GM12878 (cell line): ENCODE results near the gene ASPG. TPM values are rescaled to one million over a fixed set of nuclear protein-coding genes. Genes with fewer than 3 reads are reported as not detected.

ENCODE experiments used
- ATAC-seq: fragments of 200-7000 bp; cut with Tn5 transposase; 3 replicates; pipeline ENCODE4 v1.9.1; 2020; ENCODE audit warnings: mild to moderate bottlenecking, moderate library complexity
- BruUV-seq: library from RNA; stranded (reverse); fragments of 400-500 nt; replicated peaks from 2 replicates; lab custom pipeline; 2021; lab: Mats Ljungman, UMichigan
- CTCF ChIA-PET: fragments of 300-600 bp; sonication (Branson Sonifier 250); formaldehyde crosslinking; extraction: SDS; loops from one replicate; lab custom pipeline; 2021; ENCODE audit warnings: inconsistent platforms; lab: Yijun Ruan, JAX
- POLR2A ChIA-PET: fragments of 350-600 bp; formaldehyde crosslinking; extraction: SDS; loops from one replicate; lab custom pipeline; 2021; ENCODE audit warnings: inconsistent platforms; lab: Charles Lee
- RAD21 ChIA-PET: fragments of 300-600 bp; sonication (Branson Sonifier 250); formaldehyde crosslinking; loops from one replicate; lab custom pipeline; 2023; ENCODE audit warnings: antibody characterized with exemption; ENCODE audit not compliant: unreplicated experiment; lab: Charles Lee
- SMC1A ChIA-PET: fragments of 300-600 bp; sonication (Branson Sonifier 250); formaldehyde crosslinking; loops from one replicate; lab custom pipeline; 2023; ENCODE audit not compliant: unreplicated experiment, uncharacterized antibody; lab: Charles Lee
- DNase-seq: peaks from one replicate; pipeline ENCODE4 v3.0.0-alpha.2; 2011; ENCODE audit warnings: low read depth, low spot score
- FAIRE-seq: peaks from 3 replicates; lab custom pipeline; 2011; peaks lifted over from hg19 to GRCh38; lab: Jason Lieb, UNC
- H2AFZ ChIP-seq: 2 replicates; pipeline ENCODE4 v1.6.0; 2011; ENCODE audit warnings: low read depth, low read length, control low read depth; ENCODE audit not compliant: control insufficient read depth
- H3K27ac ChIP-seq: 2 replicates; pipeline ENCODE4 v1.5.1; 2011; ENCODE audit warnings: control low read depth; ENCODE audit not compliant: control insufficient read depth, insufficient read depth
- H3K27me3 ChIP-seq, 2 experiments: replicated peaks in 1 of 2; 2 replicates each; pipeline versions ENCODE4 v1.6.0 to v1.6.1; 2011; ENCODE audit warnings: low read length in 1 of 2; ENCODE audit not compliant: control insufficient read depth in 2 of 2, insufficient read depth in 2 of 2
- H3K36me3 ChIP-seq, 2 experiments: 2 replicates each; pipeline ENCODE4 v1.5.1; 2011; ENCODE audit warnings: low read length in 1 of 2; ENCODE audit not compliant: control insufficient read depth in 2 of 2, insufficient read depth in 2 of 2
- H3K4me1 ChIP-seq: 2 replicates; pipeline ENCODE4 v1.6.1; 2011; ENCODE audit warnings: mild to moderate bottlenecking, low read length, moderate library complexity, mixed read lengths; ENCODE audit not compliant: control insufficient read depth, insufficient read depth
- H3K4me2 ChIP-seq: 2 replicates; pipeline ENCODE4 v1.6.0; 2011; ENCODE audit warnings: control low read depth; ENCODE audit not compliant: control insufficient read depth, insufficient read depth
- H3K4me3 ChIP-seq: fragments of 200-600 bp; sonication (generic); 2 replicates; pipeline ENCODE4 v1.5.1; 2016
- H3K79me2 ChIP-seq: 2 replicates; pipeline ENCODE4 v1.6.0; 2011; ENCODE audit warnings: low read length; ENCODE audit not compliant: control insufficient read depth, insufficient read depth
- H3K9ac ChIP-seq: 2 replicates; pipeline ENCODE4 v1.8.0; 2011; ENCODE audit warnings: low read length, control low read depth, mixed read lengths; ENCODE audit not compliant: control insufficient read depth, insufficient read depth
- H3K9me3 ChIP-seq: replicated peaks from 3 replicates; pipeline ENCODE4 v1.5.1; 2011; ENCODE audit warnings: mild to moderate bottlenecking, low read length; ENCODE audit not compliant: control insufficient read depth, insufficient read depth
- H4K20me1 ChIP-seq: 2 replicates; pipeline ENCODE4 v1.6.0; 2011; ENCODE audit not compliant: control insufficient read depth, insufficient read depth
- BMI1 ChIP-seq: fragments of 450-650 bp; IDR thresholded peaks from 2 replicates; pipeline ENCODE4 v1.6.1; 2016; ENCODE audit warnings: mild to moderate bottlenecking, moderate library complexity, borderline replicate concordance
- CBFB ChIP-seq: IDR thresholded peaks from 2 replicates; pipeline ENCODE4 v1.6.1; 2016; ENCODE audit warnings: antibody characterized with exemption, low read depth
- FOS ChIP-seq: IDR thresholded peaks from 3 replicates; pipeline ENCODE4 v1.6.1; 2011; ENCODE audit warnings: borderline replicate concordance; ENCODE audit not compliant: insufficient read length; ENCODE audit errors: extremely low read depth
- FOXM1 ChIP-seq: IDR thresholded peaks from 2 replicates; pipeline ENCODE4 v1.6.1; 2012; ENCODE audit warnings: low read depth, mild to moderate bottlenecking, inconsistent platforms, low read length, moderate library complexity
- HDAC6 ChIP-seq: fragments of 200-600 bp; sonication (generic); IDR thresholded peaks from one replicate; pipeline ENCODE4 v1.8.0; 2017; ENCODE audit warnings: antibody characterized with exemption; ENCODE audit not compliant: unreplicated experiment
- HDGF ChIP-seq: fragments of 450-650 bp; IDR thresholded peaks from 2 replicates; pipeline ENCODE4 v1.6.1; 2016; ENCODE audit warnings: antibody characterized with exemption
- IKZF1 ChIP-seq: fragments of 450-650 bp; conservative IDR thresholded peaks from 2 replicates; pipeline ENCODE4 v1.6.1; 2017; ENCODE audit warnings: antibody characterized with exemption, mild to moderate bottlenecking
- MYC ChIP-seq: IDR thresholded peaks from 2 replicates; pipeline ENCODE4 v1.6.1; 2011; ENCODE audit warnings: mild to moderate bottlenecking, low read length, moderate library complexity, inconsistent platforms; ENCODE audit not compliant: insufficient read depth, insufficient replicate concordance, insufficient read length, severe bottlenecking
- NBN ChIP-seq: fragments of 450-650 bp; IDR thresholded peaks from 2 replicates; pipeline ENCODE4 v1.6.1; 2016
- RFX5 ChIP-seq: IDR thresholded peaks from 2 replicates; pipeline ENCODE4 v1.6.1; 2011; ENCODE audit warnings: low read depth, low read length, improper control_type of control experiment
- SREBF1 ChIP-seq: IDR thresholded peaks from 2 replicates; pipeline ENCODE4 v1.6.1; 2012; ENCODE audit warnings: mild to moderate bottlenecking, low read length
- STAT1 ChIP-seq: fragments of 450-650 bp; conservative IDR thresholded peaks from 2 replicates; pipeline ENCODE4 v1.6.1; 2014; ENCODE audit warnings: antibody characterized with exemption, mild to moderate bottlenecking
- ZNF274 ChIP-seq: IDR thresholded peaks from one replicate; pipeline ENCODE4 v1.8.0; 2011; ENCODE audit not compliant: insufficient read length, insufficient read depth
- WGBS: methylation state at CpG from one replicate; pipeline ENCODE4 v1.1.6; 2016; ENCODE audit warnings: low lambda C conversion rate; ENCODE audit not compliant: insufficient replicate concordance, insufficient coverage; ENCODE audit errors: missing lambda C conversion rate; 5-methylcytosine and 5-hydroxymethylcytosine counted together
- in situ Hi-C: fragments of 300-500 bp; cut with MboI; formaldehyde crosslinking; loops from 9 replicates; pipeline ENCODE4 v1.14.3; 2018; ENCODE audit warnings: mixed read lengths
- intact Hi-C: fragments of 100-400 bp; cut with micrococcal nuclease; formaldehyde crosslinking; loops from one replicate; pipeline ENCODE4 v1.14.2; 2022; ENCODE audit not compliant: unreplicated experiment
- polyA plus RNA-seq, 11 experiments: library from polyadenylated mRNA; depleted of rRNA in 4 of 11; unstranded in 6 of 11; stranded (reverse) in 5 of 11; fragments of >200 nt; fragmentation: Nextera tagmentation in 4 of 11; fragmentation: Illumina TruSeq in 1 of 11; extraction: Ambion mirVana in 4 of 11; extraction: Trizol in 1 of 11; gene quantifications; 1 replicate in 1 of 11; 2 replicates in 10 of 11; pipeline versions ENCODE4 v1.2.1 to v1.2.3, GENCODE V29; 2011 to 2016; ENCODE audit warnings: inconsistent platforms in 2 of 11, missing spikeins in 2 of 11, low read depth in 1 of 11
- total RNA-seq, 4 experiments: library from RNA; depleted of rRNA in 3 of 4; stranded (reverse); fragments of >200 nt in 3 of 4; fragmentation: Illumina TruSeq in 1 of 4; extraction: Trizol in 1 of 4; gene quantifications; 2 replicates each; pipeline versions ENCODE4 v1.2.1 to v1.2.3, GENCODE V29; 2013 to 2021
- TF ChIP-seq, protein P1 (sequence below): IDR thresholded peaks from 2 replicates; pipeline ENCODE4 v1.6.1; 2012; ENCODE audit warnings: low read depth, low read length, improper control_type of control experiment

Gene ASPG
- total and polyA plus RNA-seq, 10 of the 15 experiments (the other 5 are each of a cell fraction or from before 2014, with no cell fraction given): not detected

DNA sequence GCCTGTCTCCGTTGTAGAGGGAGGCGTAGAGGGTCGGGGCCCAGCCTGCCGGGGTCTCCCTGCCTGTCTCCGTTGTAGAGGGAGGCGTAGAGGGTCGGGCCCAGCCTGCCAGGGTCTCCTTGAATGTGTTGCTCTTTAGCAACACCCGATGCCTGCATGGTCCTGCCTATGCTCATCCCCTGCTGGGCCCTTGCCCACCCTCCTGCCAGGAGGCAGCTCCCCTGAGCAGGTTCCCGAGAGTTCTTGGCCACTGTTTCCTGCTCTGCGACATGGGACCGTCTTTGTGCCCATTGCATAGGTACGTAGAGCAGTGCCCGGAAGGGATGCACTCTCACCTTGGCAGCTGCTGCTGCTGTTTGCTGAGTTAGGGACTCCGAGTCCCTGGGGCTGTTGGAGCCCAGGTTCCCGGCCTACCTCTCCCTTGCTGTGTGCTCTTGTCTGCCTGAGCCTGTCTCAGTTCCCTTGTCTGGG lies 56.2 kb downstream of the ASPG start:
- no TSS peak for BruUV-seq
- H3K36me3 ChIP-seq: no peaks in the 10 kb centered on the region
- H2AFZ ChIP-seq: no peak overlapping the region
- H3K4me1 ChIP-seq: no peaks in the 10 kb centered on the region
- no peak overlapping the region for H3K9ac ChIP-seq
- no peak for TF ChIP-seq HDAC6
- TF ChIP-seq, protein P1, sequence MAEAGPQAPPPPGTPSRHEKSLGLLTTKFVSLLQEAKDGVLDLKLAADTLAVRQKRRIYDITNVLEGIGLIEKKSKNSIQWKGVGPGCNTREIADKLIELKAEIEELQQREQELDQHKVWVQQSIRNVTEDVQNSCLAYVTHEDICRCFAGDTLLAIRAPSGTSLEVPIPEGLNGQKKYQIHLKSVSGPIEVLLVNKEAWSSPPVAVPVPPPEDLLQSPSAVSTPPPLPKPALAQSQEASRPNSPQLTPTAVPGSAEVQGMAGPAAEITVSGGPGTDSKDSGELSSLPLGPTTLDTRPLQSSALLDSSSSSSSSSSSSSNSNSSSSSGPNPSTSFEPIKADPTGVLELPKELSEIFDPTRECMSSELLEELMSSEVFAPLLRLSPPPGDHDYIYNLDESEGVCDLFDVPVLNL: no peak
- TF ChIP-seq, all 136 proteins: peak for 0
- FAIRE-seq (no peak), ATAC-seq (no peak), DNase-seq (no peak)
- Histone ChIP-seq H3K9me3 (no peaks in the 10 kb centered on the region; the same call in 2 of the 3 replicates), H3K27ac (no peak overlapping the region), H3K79me2 (no peaks in the 10 kb centered on the region), H3K4me3 (no peak overlapping the region), H3K27me3 (peaks cover 2 to 7% of the 10 kb centered on the region in 2 experiments; a peak in 3 of 4 replicates), H3K4me2 (no peak overlapping the region), H4K20me1 (no peaks in the 10 kb centered on the region)
- ChIA-PET RAD21 (no interaction called here), CTCF (interaction anchor here (1.3 kb wide), 1 partner anchor 95 kb away, joined by 3 read pairs; no protein-coding TSS in a partner anchor), POLR2A (no interaction called here), SMC1A (no interaction called here)
- 32% methylated on average over 15 of the region's 15 CpGs for WGBS
- in situ Hi-C loops (loop anchor here (5.0 kb wide), 1 partner anchor 421 kb away; no protein-coding TSS in a partner anchor), intact Hi-C loops (no loop called here)

DNA sequence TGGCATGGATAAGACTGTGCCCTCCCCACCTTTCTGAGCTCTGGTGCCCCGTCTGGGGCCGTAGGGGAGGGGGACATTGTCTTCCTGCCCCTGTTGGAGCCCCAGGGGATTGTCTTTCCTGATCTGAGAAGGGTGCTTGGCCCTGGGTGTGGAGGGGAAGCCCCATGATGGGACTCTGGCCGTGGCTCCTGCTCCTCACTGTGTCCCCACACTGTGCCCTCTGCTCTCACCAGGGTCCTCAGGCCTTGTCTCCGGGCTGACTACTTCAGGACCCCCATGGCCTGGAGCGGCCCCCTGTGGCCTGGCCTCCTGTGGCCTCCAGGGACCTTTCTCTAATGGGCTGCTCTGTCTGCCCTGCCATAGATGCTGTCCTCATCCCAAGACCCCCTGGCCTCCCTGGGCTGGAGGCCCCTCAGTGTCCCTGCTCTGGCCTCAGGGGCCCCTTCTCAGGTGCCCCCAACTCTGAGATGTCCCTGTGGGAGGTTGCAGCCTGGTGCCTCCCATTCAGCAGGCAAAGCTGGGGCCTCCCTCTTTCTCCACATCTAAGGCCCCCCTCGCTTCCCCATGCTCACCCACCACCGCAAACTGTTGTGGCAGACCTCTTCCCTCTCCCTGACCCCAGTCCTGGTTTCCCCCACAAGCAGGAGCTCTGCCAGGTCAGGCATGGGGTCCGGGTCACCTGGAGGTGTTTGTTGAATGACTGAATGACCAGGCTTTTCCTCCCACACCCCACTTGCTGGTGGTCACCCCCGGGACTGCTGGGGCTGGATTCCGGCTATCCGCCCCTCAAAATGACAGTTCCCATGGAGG lies 56.8 kb downstream of the ASPG start:
- ChIA-PET RAD21 (no interaction called here), POLR2A (no interaction called here), SMC1A (no interaction called here), CTCF (interaction anchor here (1.3 kb wide), 1 partner anchor 94 kb away, joined by 3 read pairs; no protein-coding TSS in a partner anchor)
- Histone ChIP-seq H3K79me2 (no peaks in the 10 kb centered on the region), H3K27ac (no peak overlapping the region), H4K20me1 (no peaks in the 10 kb centered on the region), H3K9ac (no peak overlapping the region), H3K4me1 (no peaks in the 10 kb centered on the region), H2AFZ (no peak overlapping the region), H3K9me3 (no peaks in the 10 kb centered on the region; the same call in 2 of the 3 replicates), H3K27me3 (peaks cover 0 to 2% of the 10 kb centered on the region in 2 experiments; a peak in 3 of 4 replicates), H3K4me2 (no peak overlapping the region), H3K36me3 (no peaks in the 10 kb centered on the region), H3K4me3 (no peak overlapping the region)
- FAIRE-seq (no peak), ATAC-seq (no peak), DNase-seq (no peak)
- BruUV-seq: no TSS peak
- in situ Hi-C loops (loop anchor here (5.0 kb wide), 1 partner anchor 420 kb away; no protein-coding TSS in a partner anchor), intact Hi-C loops (no loop called here)
- WGBS: 7% methylated on average over 11 of the region's 11 CpGs
- no peak for TF ChIP-seq FOXM1
- TF ChIP-seq MYC: no peak
- no peak for TF ChIP-seq IKZF1
- TF ChIP-seq BMI1: no peak
- no peak for TF ChIP-seq STAT1
- no peak for TF ChIP-seq FOS
- no peak for TF ChIP-seq HDGF
- no peak for TF ChIP-seq CBFB
- no peak for TF ChIP-seq NBN
- no peak for TF ChIP-seq SREBF1
- no peak for TF ChIP-seq RFX5
- no peak for TF ChIP-seq ZNF274
